ENCODE data around the gene EDDM13. TPM values are rescaled to one million over a fixed set of nuclear protein-coding genes. Genes with fewer than 3 reads are reported as not detected.
"Not testable (repeated sequence)": the region's sequence is repeated elsewhere in the genome, so short reads cannot be mapped to it uniquely, and the experiment has no call there.

EDDM13 gene
- total and polyA plus RNA-seq, 10 of the 15 experiments (the other 5 are each of a cell fraction or from before 2014, with no cell fraction given): 0.15 to 0.37 TPM; not detected in 8

- H3K36me3 ChIP-seq (ENCODE audit: control insufficient read depth in 2 of 2, insufficient read depth in 2 of 2, low read length in 1 of 2): no peaks in the 10 kb centered on the region
- SMC1A ChIA-PET (ENCODE audit: uncharacterized antibody, unreplicated experiment): interaction anchor here (0.7 to 4.3 kb wide), 23 partner anchors 8 to 701 kb away, joined by 3 to 82 read pairs (median 4); partner anchors contain the start of gene EDDM13
- peak; percentile 86 for ATAC-seq
- H3K27ac ChIP-seq (ENCODE audit: control insufficient read depth, insufficient read depth): no peak overlapping the region
- no TSS peak for BruUV-seq (replicated peaks)
- peak; percentile 94 for TF ChIP-seq RAD21 (IDR thresholded peaks at IDR 0.05; ENCODE audit: insufficient read depth, low read depth, low read length)
- peak; percentile 81 for TF ChIP-seq SMC3 (IDR thresholded peaks at IDR 0.05; ENCODE audit: borderline replicate concordance, low read length)
- TF ChIP-seq SMAD5 (IDR thresholded peaks at IDR 0.05; ENCODE audit: low read depth): no peak
- 0 out of 2 replicates have a peak, but pooled peaks have one; percentile 23 for TF ChIP-seq ZNF592 (IDR thresholded peaks at IDR 0.05)
- TF ChIP-seq, protein P1, sequence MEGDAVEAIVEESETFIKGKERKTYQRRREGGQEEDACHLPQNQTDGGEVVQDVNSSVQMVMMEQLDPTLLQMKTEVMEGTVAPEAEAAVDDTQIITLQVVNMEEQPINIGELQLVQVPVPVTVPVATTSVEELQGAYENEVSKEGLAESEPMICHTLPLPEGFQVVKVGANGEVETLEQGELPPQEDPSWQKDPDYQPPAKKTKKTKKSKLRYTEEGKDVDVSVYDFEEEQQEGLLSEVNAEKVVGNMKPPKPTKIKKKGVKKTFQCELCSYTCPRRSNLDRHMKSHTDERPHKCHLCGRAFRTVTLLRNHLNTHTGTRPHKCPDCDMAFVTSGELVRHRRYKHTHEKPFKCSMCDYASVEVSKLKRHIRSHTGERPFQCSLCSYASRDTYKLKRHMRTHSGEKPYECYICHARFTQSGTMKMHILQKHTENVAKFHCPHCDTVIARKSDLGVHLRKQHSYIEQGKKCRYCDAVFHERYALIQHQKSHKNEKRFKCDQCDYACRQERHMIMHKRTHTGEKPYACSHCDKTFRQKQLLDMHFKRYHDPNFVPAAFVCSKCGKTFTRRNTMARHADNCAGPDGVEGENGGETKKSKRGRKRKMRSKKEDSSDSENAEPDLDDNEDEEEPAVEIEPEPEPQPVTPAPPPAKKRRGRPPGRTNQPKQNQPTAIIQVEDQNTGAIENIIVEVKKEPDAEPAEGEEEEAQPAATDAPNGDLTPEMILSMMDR (IDR thresholded peaks at IDR 0.05 in 2 of 3, conservative IDR thresholded peaks at IDR 0.05 in 1 of 3; ENCODE audit: control insufficient read depth in 2 of 3, extremely low read depth in 1 of 3, insufficient read depth in 1 of 3, low read depth in 3 of 3, low read length in 3 of 3): peak; percentile 65 to 81 (median 69); a peak in 5 of 6 replicates
- 0 out of 2 replicates have a peak, but pooled peaks have one; percentile 21 for TF ChIP-seq FOXM1 (IDR thresholded peaks at IDR 0.05; ENCODE audit: low read depth, low read length)
- H3K27me3 ChIP-seq (replicated peaks in 1 of 2; ENCODE audit: control insufficient read depth in 2 of 2, insufficient read depth in 2 of 2, low read length in 1 of 2): no peaks in the 10 kb centered on the region
- H2AFZ ChIP-seq (ENCODE audit: control insufficient read depth, low read depth, low read length): no peak overlapping the region
- H3K79me2 ChIP-seq (ENCODE audit: control insufficient read depth, insufficient read depth, low read length): no peaks in the 10 kb centered on the region
- no peak for FAIRE-seq
- H3K4me1 ChIP-seq (ENCODE audit: control insufficient read depth, insufficient read depth, low read length): no peaks in the 10 kb centered on the region
- intact Hi-C loops (cut with micrococcal nuclease; ENCODE audit: unreplicated experiment): loop anchor here (1.0 to 5.0 kb wide), 5 partner anchors 80 to 701 kb away; partner anchors contain the start of gene EPN1
- in situ Hi-C loops (cut with MboI): loop anchor here (5.0 kb wide), 1 partner anchor 81 kb away; no protein-coding TSS in a partner anchor
- POLR2A ChIA-PET: no interaction called here
- H3K4me2 ChIP-seq (ENCODE audit: control insufficient read depth, insufficient read depth): no peak overlapping the region
- DNase-seq (ENCODE audit: low read depth, low spot score): no peak
- no peaks in the 10 kb centered on the region for H4K20me1 ChIP-seq (ENCODE audit: control insufficient read depth, insufficient read depth)
- CTCF ChIA-PET: interaction anchor here (0.7 to 5.6 kb wide), 38 partner anchors 9 to 701 kb away, joined by 3 to 185 read pairs (median 5); partner anchors contain the start of gene ZSCAN5A
- H3K4me3 ChIP-seq: no peak overlapping the region
- RAD21 ChIA-PET (ENCODE audit: unreplicated experiment): interaction anchor here (0.6 to 4.4 kb wide), 17 partner anchors 15 to 726 kb away, joined by 3 to 106 read pairs (median 10); partner anchors contain the start of gene ZSCAN5A
- no peaks in the 10 kb centered on the region for H3K9me3 ChIP-seq (replicated peaks; ENCODE audit: control insufficient read depth, insufficient read depth, low read length)
- H3K9ac ChIP-seq (ENCODE audit: control insufficient read depth, insufficient read depth, low read length): no peak overlapping the region
Measured at GRCh38 chr19:56333506-56333905, 61.0 kb downstream of the EDDM13 start.

GRCh38 chr19:56335371-56335770 is 62.8 kb downstream of the EDDM13 start:
- ATAC-seq; H3K9me3 ChIP-seq (replicated peaks; ENCODE audit: control insufficient read depth, insufficient read depth, low read length); POLR2A ChIA-PET; H3K27me3 ChIP-seq (replicated peaks in 1 of 2; ENCODE audit: control insufficient read depth in 2 of 2, insufficient read depth in 2 of 2, low read length in 1 of 2); H3K4me2 ChIP-seq (ENCODE audit: control insufficient read depth, insufficient read depth); H3K79me2 ChIP-seq (ENCODE audit: control insufficient read depth, insufficient read depth, low read length); H3K4me3 ChIP-seq; FAIRE-seq; in situ Hi-C loops (cut with MboI); H3K4me1 ChIP-seq (ENCODE audit: control insufficient read depth, insufficient read depth, low read length); H3K9ac ChIP-seq (ENCODE audit: control insufficient read depth, insufficient read depth, low read length); H4K20me1 ChIP-seq (ENCODE audit: control insufficient read depth, insufficient read depth); H3K36me3 ChIP-seq (ENCODE audit: control insufficient read depth in 2 of 2, insufficient read depth in 2 of 2, low read length in 1 of 2); H2AFZ ChIP-seq (ENCODE audit: control insufficient read depth, low read depth, low read length); intact Hi-C loops (cut with micrococcal nuclease; ENCODE audit: unreplicated experiment); DNase-seq (ENCODE audit: low read depth, low spot score); H3K27ac ChIP-seq (ENCODE audit: control insufficient read depth, insufficient read depth); BruUV-seq (replicated peaks): not testable (repeated sequence)
- ChIA-PET SMC1A (ENCODE audit: uncharacterized antibody, unreplicated experiment) (interaction anchor here (0.8 to 4.3 kb wide), 4 partner anchors 11 to 270 kb away, joined by 3 to 82 read pairs (median 7); no protein-coding TSS in a partner anchor), RAD21 (ENCODE audit: unreplicated experiment) (interaction anchor here (4.4 kb wide), 1 partner anchor 81 kb away, joined by 106 read pairs; no protein-coding TSS in a partner anchor), CTCF (interaction anchor here (1.4 to 5.6 kb wide), 5 partner anchors 10 to 269 kb away, joined by 4 to 185 read pairs (median 63); partner anchors contain the start of gene ZSCAN5A)
